Loucy (cell line): ENCODE data around the gene NCOA5.

ENCODE experiments used
- H2AFZ ChIP-seq: fragments of 200-600 bp; sonication (generic); 2 replicates; pipeline ENCODE4 v1.6.0; 2016; ENCODE audit warnings: antibody characterized with exemption, mild to moderate bottlenecking, low read length, moderate library complexity
- H3F3A ChIP-seq: fragments of 200-600 bp; 2 replicates; pipeline ENCODE4 v1.6.0; 2016; ENCODE audit warnings: antibody characterized with exemption, low read depth, mild to moderate bottlenecking
- H3K27me3 ChIP-seq: fragments of 200-600 bp; sonication (generic); 2 replicates; pipeline ENCODE4 v1.6.1; 2014; ENCODE audit warnings: low read length, mild to moderate bottlenecking; ENCODE audit not compliant: insufficient read depth, poor library complexity, severe bottlenecking
- H3K36me3 ChIP-seq: fragments of 200-600 bp; sonication (generic); 2 replicates; pipeline ENCODE4 v1.6.1; 2016; ENCODE audit warnings: low read length; ENCODE audit not compliant: insufficient read depth
- H3K4me1 ChIP-seq: fragments of 200-600 bp; sonication (generic); 2 replicates; pipeline ENCODE4 v1.5.1; 2014; ENCODE audit warnings: low read length, mild to moderate bottlenecking; ENCODE audit not compliant: insufficient read depth, poor library complexity, severe bottlenecking
- H3K4me2 ChIP-seq: fragments of 200-600 bp; sonication (generic); 2 replicates; pipeline ENCODE4 v1.6.0; 2014; ENCODE audit warnings: antibody characterized with exemption, low read length, low read depth, mild to moderate bottlenecking; ENCODE audit not compliant: poor library complexity, severe bottlenecking
- H3K4me3 ChIP-seq: fragments of 200-600 bp; sonication (generic); 2 replicates; pipeline ENCODE4 v1.5.1; 2014; ENCODE audit warnings: low read length, mild to moderate bottlenecking, mixed read lengths; ENCODE audit not compliant: poor library complexity, severe bottlenecking
- H3K79me2 ChIP-seq: fragments of 200-600 bp; sonication (generic); 2 replicates; pipeline ENCODE4 v1.6.1; 2014; ENCODE audit warnings: low read length; ENCODE audit not compliant: insufficient read depth
- H3K9ac ChIP-seq: fragments of 200-600 bp; sonication (generic); 2 replicates; pipeline ENCODE4 v1.6.0; 2014; ENCODE audit warnings: mild to moderate bottlenecking, low read depth, low read length, moderate library complexity; ENCODE audit not compliant: poor library complexity, severe bottlenecking
- H3K9me2 ChIP-seq: fragments of 200-600 bp; sonication (generic); replicated peaks from 2 replicates; pipeline ENCODE4 v1.6.1; 2016; ENCODE audit warnings: low read depth, low read length, mixed read lengths
- H3K9me3 ChIP-seq: fragments of 200-600 bp; sonication (generic); 2 replicates; pipeline ENCODE4 v1.6.1; 2014; ENCODE audit warnings: mild to moderate bottlenecking, antibody characterized with exemption, low read length, low read depth; ENCODE audit not compliant: insufficient read depth
- H4K20me1 ChIP-seq: fragments of 200-600 bp; sonication (generic); 2 replicates; pipeline ENCODE4 v1.6.0; 2014; ENCODE audit warnings: antibody characterized with exemption, low read length, mild to moderate bottlenecking; ENCODE audit not compliant: insufficient read depth, poor library complexity, severe bottlenecking
- EZH2phosphoT487 ChIP-seq: fragments of 200-600 bp; IDR thresholded peaks from 2 replicates; pipeline ENCODE4 v1.6.1; 2018; ENCODE audit warnings: antibody characterized with exemption, mild to moderate bottlenecking, moderate library complexity, borderline replicate concordance
- TF ChIP-seq, protein P1 (sequence below): fragments of 200-600 bp; sonication (generic); conservative IDR thresholded peaks from 2 replicates; pipeline ENCODE4 v1.5.1; 2014; ENCODE audit warnings: mild to moderate bottlenecking, antibody characterized with exemption, low read length

Gene NCOA5

DNA sequence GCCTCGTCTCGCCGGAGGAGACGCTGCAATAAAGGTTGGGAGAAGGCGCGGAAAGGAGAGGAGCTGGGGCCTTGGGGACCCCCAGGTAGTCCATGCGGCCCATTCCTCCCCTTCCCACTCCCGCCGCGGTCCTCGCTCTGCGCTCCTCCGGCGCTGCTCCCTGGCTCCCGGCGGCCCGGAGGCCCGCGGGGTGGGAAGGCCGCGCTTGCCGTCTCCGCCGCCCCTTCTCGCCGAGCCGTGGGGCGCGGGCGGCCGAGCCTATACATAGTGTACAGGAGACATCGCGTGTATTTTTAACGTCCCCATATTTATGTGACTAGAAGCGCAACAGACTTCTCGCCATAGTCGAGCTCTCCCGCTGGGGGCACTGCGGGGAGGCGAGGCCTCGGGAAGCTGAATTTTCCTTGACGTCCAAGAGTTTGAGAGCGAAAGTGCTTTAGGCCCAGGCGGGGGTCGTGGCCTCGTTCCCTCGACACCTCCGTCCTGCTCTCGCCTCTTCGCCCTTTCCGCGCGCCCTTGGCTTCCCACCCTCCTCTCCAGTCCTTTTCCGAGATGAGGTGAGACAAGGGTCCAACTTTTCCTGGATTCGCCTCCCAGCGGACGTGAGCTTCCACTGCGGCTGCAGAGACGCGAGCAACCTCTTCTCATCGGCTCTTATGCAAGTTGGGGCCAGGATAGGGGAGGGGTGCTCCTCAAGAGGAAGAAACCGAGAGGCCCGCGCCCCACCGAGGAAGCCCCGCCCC, 31.7 kb downstream of the NCOA5 start:
- no peak overlapping the region for H3K9ac ChIP-seq
- no peaks in the 10 kb centered on the region for H3K9me3 ChIP-seq
- TF ChIP-seq EZH2phosphoT487 = no peak
- TF ChIP-seq, protein P1, sequence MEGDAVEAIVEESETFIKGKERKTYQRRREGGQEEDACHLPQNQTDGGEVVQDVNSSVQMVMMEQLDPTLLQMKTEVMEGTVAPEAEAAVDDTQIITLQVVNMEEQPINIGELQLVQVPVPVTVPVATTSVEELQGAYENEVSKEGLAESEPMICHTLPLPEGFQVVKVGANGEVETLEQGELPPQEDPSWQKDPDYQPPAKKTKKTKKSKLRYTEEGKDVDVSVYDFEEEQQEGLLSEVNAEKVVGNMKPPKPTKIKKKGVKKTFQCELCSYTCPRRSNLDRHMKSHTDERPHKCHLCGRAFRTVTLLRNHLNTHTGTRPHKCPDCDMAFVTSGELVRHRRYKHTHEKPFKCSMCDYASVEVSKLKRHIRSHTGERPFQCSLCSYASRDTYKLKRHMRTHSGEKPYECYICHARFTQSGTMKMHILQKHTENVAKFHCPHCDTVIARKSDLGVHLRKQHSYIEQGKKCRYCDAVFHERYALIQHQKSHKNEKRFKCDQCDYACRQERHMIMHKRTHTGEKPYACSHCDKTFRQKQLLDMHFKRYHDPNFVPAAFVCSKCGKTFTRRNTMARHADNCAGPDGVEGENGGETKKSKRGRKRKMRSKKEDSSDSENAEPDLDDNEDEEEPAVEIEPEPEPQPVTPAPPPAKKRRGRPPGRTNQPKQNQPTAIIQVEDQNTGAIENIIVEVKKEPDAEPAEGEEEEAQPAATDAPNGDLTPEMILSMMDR = no peak
- H3K36me3 ChIP-seq = peaks cover 21% of the 10 kb centered on the region; the same call in 1 of the 2 replicates
- peaks cover 21% of the 10 kb centered on the region for H3K4me1 ChIP-seq
- no peaks in the 10 kb centered on the region for H3K79me2 ChIP-seq
- H2AFZ ChIP-seq = no peak overlapping the region
- peaks cover 7% of the 10 kb centered on the region; the same call in 1 of the 2 replicates for H3F3A ChIP-seq
- peaks cover 17% of the 10 kb centered on the region for H4K20me1 ChIP-seq
- H3K27me3 ChIP-seq = no peaks in the 10 kb centered on the region
- H3K9me2 ChIP-seq = no peaks in the 10 kb centered on the region
- no peak overlapping the region for H3K4me3 ChIP-seq
- no peak overlapping the region for H3K4me2 ChIP-seq

- no peak overlapping the region for H3K9ac ChIP-seq
- H3K9me3 ChIP-seq = no peaks in the 10 kb centered on the region
- no peak overlapping the region for H3K4me2 ChIP-seq
- H3F3A ChIP-seq = peaks cover 7% of the 10 kb centered on the region; the same call in 1 of the 2 replicates
- peaks cover 21% of the 10 kb centered on the region for H3K4me1 ChIP-seq
- H3K27me3 ChIP-seq = no peaks in the 10 kb centered on the region
- TF ChIP-seq, protein P1 = no peak
- TF ChIP-seq EZH2phosphoT487 = no peak
- no peaks in the 10 kb centered on the region for H3K9me2 ChIP-seq
- peaks cover 13% of the 10 kb centered on the region; the same call in 1 of the 2 replicates for H3K36me3 ChIP-seq
- H4K20me1 ChIP-seq = peaks cover 17% of the 10 kb centered on the region
- H3K4me3 ChIP-seq = no peak overlapping the region
- no peaks in the 10 kb centered on the region for H3K79me2 ChIP-seq
- H2AFZ ChIP-seq = no peak overlapping the region
These were observed 32.5 kb downstream of the NCOA5 start for GRCh38 chr20:46056970-46057855.

DNA sequence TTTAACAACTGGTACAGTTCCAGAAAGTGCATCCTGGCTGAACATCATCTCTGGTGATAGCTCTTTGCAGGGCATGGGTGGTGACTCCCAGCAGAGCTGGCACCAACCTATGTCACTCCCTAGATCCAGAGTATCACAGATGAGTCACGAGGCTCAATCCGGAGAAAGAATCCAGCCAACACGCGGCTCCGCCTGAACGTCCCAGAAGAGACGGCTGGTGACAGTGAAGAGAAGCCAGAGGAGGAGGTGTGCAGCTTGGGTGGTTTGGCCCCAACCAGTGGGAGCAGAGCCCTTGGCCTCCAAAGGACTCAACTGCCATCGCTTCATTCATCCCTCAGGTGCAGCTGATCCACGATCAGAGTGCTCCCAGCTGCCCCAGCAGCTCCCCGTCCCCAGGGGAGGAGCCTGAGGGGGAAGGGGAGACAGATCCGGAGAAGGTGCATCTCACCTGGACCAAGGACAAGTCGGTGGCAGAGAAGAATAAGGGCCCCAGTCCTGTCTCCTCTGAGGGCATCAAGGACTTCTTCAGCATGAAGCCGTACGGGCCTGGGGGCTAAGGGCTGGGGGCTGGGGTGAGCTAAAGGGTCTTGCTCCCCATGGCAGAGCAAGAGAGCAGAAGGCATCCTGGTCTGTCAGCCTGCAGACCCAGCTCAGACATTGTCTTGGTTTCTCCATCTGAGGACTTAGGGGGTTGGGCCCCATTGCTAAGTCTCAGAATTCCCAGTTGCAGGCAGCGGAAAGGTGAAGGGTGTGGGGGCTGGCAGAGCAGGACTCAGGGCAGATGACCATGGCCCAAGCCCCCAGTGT, 33.5 kb downstream of the NCOA5 start:
- H2AFZ ChIP-seq = no peak overlapping the region
- H3K4me2 ChIP-seq = no peak overlapping the region
- no peak overlapping the region for H3K9ac ChIP-seq
- TF ChIP-seq, protein P1 = no peak
- TF ChIP-seq EZH2phosphoT487 = no peak
- H4K20me1 ChIP-seq = peaks cover 12% of the 10 kb centered on the region
- no peaks in the 10 kb centered on the region for H3K79me2 ChIP-seq
- peaks cover 3% of the 10 kb centered on the region; the same call in 1 of the 2 replicates for H3K36me3 ChIP-seq
- peaks cover 16% of the 10 kb centered on the region for H3K4me1 ChIP-seq
- no peaks in the 10 kb centered on the region for H3K9me3 ChIP-seq
- no peaks in the 10 kb centered on the region for H3K27me3 ChIP-seq
- H3K9me2 ChIP-seq = no peaks in the 10 kb centered on the region
- no peak overlapping the region for H3K4me3 ChIP-seq
- peaks cover 3% of the 10 kb centered on the region; the same call in 1 of the 2 replicates for H3F3A ChIP-seq
